Ovary (tissue), 3 donors: ENCODE data around the gene C15orf62.

Source experiments
- POLR2A ChIP-seq: fragments of 450-650 bp; IDR thresholded peaks from one replicate; pipeline ENCODE4 v1.6.1; 2017; ENCODE audit warnings: antibody characterized with exemption, mild to moderate bottlenecking, moderate library complexity
- TF ChIP-seq, protein P1 (sequence below), 3 donors: fragments of 450-650 bp in 2 of 3; fragments of 200-600 bp in 1 of 3; IDR thresholded peaks; one replicate each; pipeline versions ENCODE4 v1.5.1 to v1.8.0; 2016 to 2022; ENCODE audit warnings: antibody characterized with exemption in 3 of 3, mild to moderate bottlenecking in 1 of 3
- donor health status: DM: no; HTN: no; CAD: no.

DNA sequence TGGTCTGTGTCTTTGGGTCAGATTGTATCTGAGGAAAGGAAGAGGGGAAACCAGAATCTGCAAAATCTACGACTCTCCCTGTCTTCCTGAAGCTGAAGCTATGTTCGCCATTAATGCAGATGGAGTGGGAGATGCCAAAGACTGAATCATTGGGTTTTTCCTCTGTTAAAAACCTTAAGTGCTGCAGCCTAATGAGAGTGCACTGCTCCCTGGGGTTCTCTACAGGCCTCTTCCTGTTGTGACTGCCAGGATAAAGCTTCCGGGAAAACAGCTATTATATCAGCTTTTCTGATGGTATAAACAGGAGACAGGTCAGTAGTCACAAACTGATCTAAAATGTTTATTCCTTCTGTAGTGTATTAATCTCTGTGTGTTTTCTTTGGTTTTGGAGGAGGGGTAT is 38.7 kb upstream of the C15orf62 start:
- no peak for TF ChIP-seq POLR2A
- TF ChIP-seq, protein P1, sequence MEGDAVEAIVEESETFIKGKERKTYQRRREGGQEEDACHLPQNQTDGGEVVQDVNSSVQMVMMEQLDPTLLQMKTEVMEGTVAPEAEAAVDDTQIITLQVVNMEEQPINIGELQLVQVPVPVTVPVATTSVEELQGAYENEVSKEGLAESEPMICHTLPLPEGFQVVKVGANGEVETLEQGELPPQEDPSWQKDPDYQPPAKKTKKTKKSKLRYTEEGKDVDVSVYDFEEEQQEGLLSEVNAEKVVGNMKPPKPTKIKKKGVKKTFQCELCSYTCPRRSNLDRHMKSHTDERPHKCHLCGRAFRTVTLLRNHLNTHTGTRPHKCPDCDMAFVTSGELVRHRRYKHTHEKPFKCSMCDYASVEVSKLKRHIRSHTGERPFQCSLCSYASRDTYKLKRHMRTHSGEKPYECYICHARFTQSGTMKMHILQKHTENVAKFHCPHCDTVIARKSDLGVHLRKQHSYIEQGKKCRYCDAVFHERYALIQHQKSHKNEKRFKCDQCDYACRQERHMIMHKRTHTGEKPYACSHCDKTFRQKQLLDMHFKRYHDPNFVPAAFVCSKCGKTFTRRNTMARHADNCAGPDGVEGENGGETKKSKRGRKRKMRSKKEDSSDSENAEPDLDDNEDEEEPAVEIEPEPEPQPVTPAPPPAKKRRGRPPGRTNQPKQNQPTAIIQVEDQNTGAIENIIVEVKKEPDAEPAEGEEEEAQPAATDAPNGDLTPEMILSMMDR (IDR thresholded peaks at IDR 0.05) = no peak
